ENCODE measurements around the gene XPNPEP1. TPM values are rescaled to one million over a fixed set of nuclear protein-coding genes. Genes with fewer than 3 reads are reported as not detected.

XPNPEP1 gene
- polyA plus RNA-seq, 1 of the 3 experiments (the other 2 are of a cell fraction): 167 TPM

DNA sequence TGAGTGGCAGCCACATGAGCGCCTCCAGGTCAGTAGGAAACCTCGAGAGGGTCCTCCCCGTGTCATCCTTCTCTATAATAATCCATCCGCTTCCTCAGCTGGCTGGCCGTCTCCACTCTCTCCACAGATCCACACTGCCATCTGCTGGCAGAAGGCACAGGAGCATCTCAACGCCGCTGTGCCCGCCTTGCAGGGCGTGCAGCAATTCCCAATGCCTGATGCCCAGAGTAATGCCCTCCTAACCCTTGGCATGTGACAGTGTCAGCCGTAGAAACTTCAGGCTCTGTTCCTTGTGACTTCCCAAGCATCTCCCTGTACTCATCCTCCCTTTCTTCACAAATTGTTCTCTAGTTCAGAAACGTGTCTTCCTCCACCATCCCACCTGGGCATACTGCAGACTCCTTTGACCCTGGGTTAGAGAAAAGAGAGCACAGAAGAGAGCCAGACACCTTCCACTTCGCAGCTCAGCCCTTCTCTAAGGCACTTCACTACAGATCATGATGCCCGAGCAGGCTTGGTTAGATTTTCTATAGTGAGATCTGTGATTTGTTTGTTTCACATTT is 70.8 kb downstream of the XPNPEP1 start:
- Histone ChIP-seq H4K20me1 (ENCODE audit: insufficient read depth) (no peaks in the 10 kb centered on the region), H3K36me3 (replicated peaks in 1 of 2; ENCODE audit: control insufficient read depth in 1 of 2, insufficient read depth in 2 of 2, low read length in 1 of 2) (no peaks in the 10 kb centered on the region), H3F3A (replicated peaks; ENCODE audit: insufficient read depth) (peaks cover 3% of the 10 kb centered on the region), H3K4me1 (ENCODE audit: control insufficient read depth in 1 of 2, insufficient read depth in 2 of 2, low read depth in 1 of 2, low read length in 1 of 2) (peaks cover 0 to 9% of the 10 kb centered on the region in 2 experiments; a peak in 1 of 4 replicates), H3K4me2 (no peak overlapping the region), H3K9ac (no peak overlapping the region), H2AFZ (ENCODE audit: low read depth) (no peak overlapping the region; the same call in 1 of the 2 replicates), H3K4me3 (ENCODE audit: low read depth in 2 of 2, low read length in 1 of 2) (peak overlapping the region in 1 of 2 experiments; percentile 31; a peak in 1 of 4 replicates), H3K79me2 (ENCODE audit: insufficient read depth) (no peaks in the 10 kb centered on the region), H3K27ac (ENCODE audit: low read depth in 2 of 2, low read length in 1 of 2) (no peak overlapping the region), H3K27me3 (ENCODE audit: insufficient read depth) (no peaks in the 10 kb centered on the region; the same call in 1 of the 2 replicates), H3K9me2 (no peaks in the 10 kb centered on the region), H3K9me3 (no peaks in the 10 kb centered on the region)
- CTCF ChIA-PET: interaction anchor here (0.6 to 2.7 kb wide), 22 partner anchors 8 to 991 kb away, joined by 3 to 27 read pairs (median 4); no protein-coding TSS in a partner anchor
- peak; percentile 79 for DNase-seq
- POLR2A ChIA-PET: no interaction called here
- 7% methylated on average over 9 of the region's 13 CpGs for WGBS (ENCODE audit: low lambda C conversion rate)
- TF ChIP-seq NFIC (IDR thresholded peaks at IDR 0.05; ENCODE audit: borderline replicate concordance) (0 out of 2 replicates have a peak, but pooled peaks have one; percentile 31), RAD21 (IDR thresholded peaks at IDR 0.05; ENCODE audit: low read length) (peak; percentile 94), SMC3 (IDR thresholded peaks at IDR 0.05; ENCODE audit: low read depth, low read length) (peak; percentile 76)
- TF ChIP-seq, protein P1, sequence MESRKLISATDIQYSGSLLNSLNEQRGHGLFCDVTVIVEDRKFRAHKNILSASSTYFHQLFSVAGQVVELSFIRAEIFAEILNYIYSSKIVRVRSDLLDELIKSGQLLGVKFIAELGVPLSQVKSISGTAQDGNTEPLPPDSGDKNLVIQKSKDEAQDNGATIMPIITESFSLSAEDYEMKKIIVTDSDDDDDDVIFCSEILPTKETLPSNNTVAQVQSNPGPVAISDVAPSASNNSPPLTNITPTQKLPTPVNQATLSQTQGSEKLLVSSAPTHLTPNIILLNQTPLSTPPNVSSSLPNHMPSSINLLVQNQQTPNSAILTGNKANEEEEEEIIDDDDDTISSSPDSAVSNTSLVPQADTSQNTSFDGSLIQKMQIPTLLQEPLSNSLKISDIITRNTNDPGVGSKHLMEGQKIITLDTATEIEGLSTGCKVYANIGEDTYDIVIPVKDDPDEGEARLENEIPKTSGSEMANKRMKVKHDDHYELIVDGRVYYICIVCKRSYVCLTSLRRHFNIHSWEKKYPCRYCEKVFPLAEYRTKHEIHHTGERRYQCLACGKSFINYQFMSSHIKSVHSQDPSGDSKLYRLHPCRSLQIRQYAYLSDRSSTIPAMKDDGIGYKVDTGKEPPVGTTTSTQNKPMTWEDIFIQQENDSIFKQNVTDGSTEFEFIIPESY (IDR thresholded peaks at IDR 0.05; ENCODE audit: borderline replicate concordance, low read depth): no peak
- TF ChIP-seq, protein P2, sequence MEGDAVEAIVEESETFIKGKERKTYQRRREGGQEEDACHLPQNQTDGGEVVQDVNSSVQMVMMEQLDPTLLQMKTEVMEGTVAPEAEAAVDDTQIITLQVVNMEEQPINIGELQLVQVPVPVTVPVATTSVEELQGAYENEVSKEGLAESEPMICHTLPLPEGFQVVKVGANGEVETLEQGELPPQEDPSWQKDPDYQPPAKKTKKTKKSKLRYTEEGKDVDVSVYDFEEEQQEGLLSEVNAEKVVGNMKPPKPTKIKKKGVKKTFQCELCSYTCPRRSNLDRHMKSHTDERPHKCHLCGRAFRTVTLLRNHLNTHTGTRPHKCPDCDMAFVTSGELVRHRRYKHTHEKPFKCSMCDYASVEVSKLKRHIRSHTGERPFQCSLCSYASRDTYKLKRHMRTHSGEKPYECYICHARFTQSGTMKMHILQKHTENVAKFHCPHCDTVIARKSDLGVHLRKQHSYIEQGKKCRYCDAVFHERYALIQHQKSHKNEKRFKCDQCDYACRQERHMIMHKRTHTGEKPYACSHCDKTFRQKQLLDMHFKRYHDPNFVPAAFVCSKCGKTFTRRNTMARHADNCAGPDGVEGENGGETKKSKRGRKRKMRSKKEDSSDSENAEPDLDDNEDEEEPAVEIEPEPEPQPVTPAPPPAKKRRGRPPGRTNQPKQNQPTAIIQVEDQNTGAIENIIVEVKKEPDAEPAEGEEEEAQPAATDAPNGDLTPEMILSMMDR (IDR thresholded peaks at IDR 0.05): peak; percentile 91

- Histone ChIP-seq H3K27ac (ENCODE audit: low read depth in 2 of 2, low read length in 1 of 2) (no peak overlapping the region), H3K27me3 (ENCODE audit: insufficient read depth) (no peaks in the 10 kb centered on the region; the same call in 1 of the 2 replicates), H3K36me3 (replicated peaks in 1 of 2; ENCODE audit: control insufficient read depth in 1 of 2, insufficient read depth in 2 of 2, low read length in 1 of 2) (no peaks in the 10 kb centered on the region), H3F3A (replicated peaks; ENCODE audit: insufficient read depth) (peaks cover 3% of the 10 kb centered on the region), H3K4me3 (ENCODE audit: low read depth in 2 of 2, low read length in 1 of 2) (peak overlapping the region in 1 of 2 experiments; percentile 31; a peak in 1 of 4 replicates), H3K4me2 (no peak overlapping the region), H3K9me3 (no peaks in the 10 kb centered on the region), H2AFZ (ENCODE audit: low read depth) (no peak overlapping the region), H3K4me1 (ENCODE audit: control insufficient read depth in 1 of 2, insufficient read depth in 2 of 2, low read depth in 1 of 2, low read length in 1 of 2) (peaks cover 0 to 12% of the 10 kb centered on the region in 2 experiments; a peak in 1 of 4 replicates), H3K9me2 (no peaks in the 10 kb centered on the region), H4K20me1 (ENCODE audit: insufficient read depth) (no peaks in the 10 kb centered on the region), H3K79me2 (ENCODE audit: insufficient read depth) (no peaks in the 10 kb centered on the region), H3K9ac (no peak overlapping the region)
- POLR2A ChIA-PET: no interaction called here
- 61% methylated on average over 10 of the region's 10 CpGs for WGBS (ENCODE audit: low lambda C conversion rate)
- TF ChIP-seq ELF1 (IDR thresholded peaks at IDR 0.05) (no peak), EP300 (IDR thresholded peaks at IDR 0.05; ENCODE audit: borderline replicate concordance in 1 of 2, low read depth in 1 of 2, low read length in 1 of 2) (no peak), NFIC (IDR thresholded peaks at IDR 0.05; ENCODE audit: borderline replicate concordance) (no peak; the same call in 1 of the 2 replicates), RAD21 (IDR thresholded peaks at IDR 0.05; ENCODE audit: low read length) (no peak), NRF1 (IDR thresholded peaks at IDR 0.05; ENCODE audit: low read depth, low read length) (no peak), SIN3A (IDR thresholded peaks at IDR 0.05; ENCODE audit: borderline replicate concordance, low read depth, low read length) (no peak), POLR2AphosphoS5 (IDR thresholded peaks at IDR 0.05; ENCODE audit: low read depth, low read length) (no peak)
- TF ChIP-seq, protein P1 (IDR thresholded peaks at IDR 0.05; ENCODE audit: borderline replicate concordance, low read depth): no peak
- TF ChIP-seq, protein P2 (IDR thresholded peaks at IDR 0.05): no peak
- CTCF ChIA-PET: interaction anchor here (0.6 to 2.7 kb wide), 18 partner anchors 8 to 942 kb away, joined by 3 to 27 read pairs (median 4); no protein-coding TSS in a partner anchor
- DNase-seq: no peak
Observed at GRCh38 chr10:109851616-109852474, 71.5 kb downstream of the XPNPEP1 start.

Data from SK-N-SH (cell line).